BJ (cell line): Measurements from ENCODE around the gene STIMATE. TPM values are rescaled to one million over a fixed set of nuclear protein-coding genes. Genes with fewer than 3 reads are reported as not detected.

Experiments used
- CTCF ChIA-PET: fragments of 350-600 bp; formaldehyde crosslinking; extraction: SDS; loops from one replicate; lab custom pipeline; 2021; ENCODE audit warnings: antibody characterized with exemption, inconsistent platforms; lab: Yijun Ruan, JAX
- POLR2A ChIA-PET: fragments of 300-600 bp; sonication (Branson Sonifier 250); formaldehyde crosslinking; extraction: SDS; loops from one replicate; lab custom pipeline; 2021; ENCODE audit warnings: antibody characterized with exemption; lab: Charles Lee
- DNase-seq: peaks from one replicate; pipeline ENCODE4 v3.0.0-alpha.2; 2011; ENCODE audit warnings: low read depth
- H3K27me3 ChIP-seq: 2 replicates; pipeline ENCODE4 v1.6.0; 2011; ENCODE audit warnings: low read length; ENCODE audit not compliant: control insufficient read depth, insufficient read depth
- H3K36me3 ChIP-seq: 2 replicates; pipeline ENCODE4 v1.5.1; 2011; ENCODE audit warnings: low read length; ENCODE audit not compliant: control insufficient read depth, insufficient read depth
- H3K4me3 ChIP-seq: 2 replicates; pipeline ENCODE4 v1.5.1; 2011; ENCODE audit warnings: low read depth, mild to moderate bottlenecking, control low read depth, low read length
- polyA plus RNA-seq: library from polyadenylated mRNA; depleted of rRNA; stranded (reverse); fragments of >200 nt; gene quantifications from 2 replicates; pipeline ENCODE4 v1.2.3, GENCODE V29; 2011
- TF ChIP-seq, protein P1 (sequence below): IDR thresholded peaks from 2 replicates; pipeline ENCODE4 v1.5.1; 2011; ENCODE audit warnings: low read depth, mild to moderate bottlenecking, control low read depth, inconsistent platforms, low read length, moderate library complexity; ENCODE audit not compliant: insufficient read depth

STIMATE gene
- polyA plus RNA-seq, 1 experiment: 13.5 TPM

DNA sequence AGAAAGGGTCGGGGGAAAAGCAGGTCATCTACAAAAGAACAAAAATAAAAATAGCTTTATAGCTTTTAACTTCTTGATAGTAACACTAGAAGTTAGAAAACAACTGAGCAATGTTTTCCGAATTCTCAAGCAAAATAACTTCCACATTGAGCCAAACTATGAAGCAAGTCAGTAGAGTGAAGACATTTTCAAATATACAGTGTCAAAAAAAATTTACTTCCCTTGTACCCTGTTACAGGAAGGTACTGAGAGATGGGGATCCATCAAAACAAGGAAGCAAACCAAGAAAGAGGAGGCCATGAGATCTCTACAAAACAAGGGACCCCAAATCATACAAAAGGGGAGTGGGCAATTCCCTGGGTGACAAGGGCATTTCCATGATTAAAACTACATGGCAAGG lies 26.6 kb upstream of the STIMATE start:
- CTCF ChIA-PET: no interaction called here
- no peak for DNase-seq
- TF ChIP-seq, protein P1, sequence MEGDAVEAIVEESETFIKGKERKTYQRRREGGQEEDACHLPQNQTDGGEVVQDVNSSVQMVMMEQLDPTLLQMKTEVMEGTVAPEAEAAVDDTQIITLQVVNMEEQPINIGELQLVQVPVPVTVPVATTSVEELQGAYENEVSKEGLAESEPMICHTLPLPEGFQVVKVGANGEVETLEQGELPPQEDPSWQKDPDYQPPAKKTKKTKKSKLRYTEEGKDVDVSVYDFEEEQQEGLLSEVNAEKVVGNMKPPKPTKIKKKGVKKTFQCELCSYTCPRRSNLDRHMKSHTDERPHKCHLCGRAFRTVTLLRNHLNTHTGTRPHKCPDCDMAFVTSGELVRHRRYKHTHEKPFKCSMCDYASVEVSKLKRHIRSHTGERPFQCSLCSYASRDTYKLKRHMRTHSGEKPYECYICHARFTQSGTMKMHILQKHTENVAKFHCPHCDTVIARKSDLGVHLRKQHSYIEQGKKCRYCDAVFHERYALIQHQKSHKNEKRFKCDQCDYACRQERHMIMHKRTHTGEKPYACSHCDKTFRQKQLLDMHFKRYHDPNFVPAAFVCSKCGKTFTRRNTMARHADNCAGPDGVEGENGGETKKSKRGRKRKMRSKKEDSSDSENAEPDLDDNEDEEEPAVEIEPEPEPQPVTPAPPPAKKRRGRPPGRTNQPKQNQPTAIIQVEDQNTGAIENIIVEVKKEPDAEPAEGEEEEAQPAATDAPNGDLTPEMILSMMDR: no peak
- POLR2A ChIA-PET: no interaction called here
- Histone ChIP-seq H3K36me3 (no peaks in the 10 kb centered on the region), H3K4me3 (no peak overlapping the region), H3K27me3 (no peaks in the 10 kb centered on the region)

DNA sequence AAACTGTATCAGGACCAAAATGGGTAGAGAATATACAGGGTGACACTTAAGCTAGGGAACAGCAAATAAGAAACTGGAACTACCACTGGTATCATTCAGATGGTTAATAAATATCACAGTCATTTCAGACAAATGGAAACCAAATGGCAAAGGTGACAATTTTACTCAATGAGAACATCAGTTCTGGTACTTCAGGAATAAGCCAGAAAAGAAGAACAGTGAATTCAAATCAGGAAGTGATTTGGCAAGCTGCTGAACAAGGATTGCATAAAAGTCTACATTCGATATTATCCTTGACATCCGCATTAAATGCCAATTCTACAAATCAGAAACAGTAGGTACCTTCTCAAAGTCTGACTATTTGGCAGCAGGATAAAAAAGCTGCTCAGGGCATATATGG lies 23.5 kb upstream of the STIMATE start:
- H3K4me3 ChIP-seq: no peak overlapping the region
- TF ChIP-seq, protein P1: no peak
- H3K27me3 ChIP-seq: no peaks in the 10 kb centered on the region
- POLR2A ChIA-PET: no interaction called here
- CTCF ChIA-PET: interaction anchor here (1.0 to 2.2 kb wide), 3 partner anchors 10 to 76 kb away, joined by 3 to 6 read pairs (median 4); no protein-coding TSS in a partner anchor
- no peak for DNase-seq
- H3K36me3 ChIP-seq: 0 out of 2 replicates have a peak, but pooled peaks cover 2% of the 10 kb centered on the region

DNA sequence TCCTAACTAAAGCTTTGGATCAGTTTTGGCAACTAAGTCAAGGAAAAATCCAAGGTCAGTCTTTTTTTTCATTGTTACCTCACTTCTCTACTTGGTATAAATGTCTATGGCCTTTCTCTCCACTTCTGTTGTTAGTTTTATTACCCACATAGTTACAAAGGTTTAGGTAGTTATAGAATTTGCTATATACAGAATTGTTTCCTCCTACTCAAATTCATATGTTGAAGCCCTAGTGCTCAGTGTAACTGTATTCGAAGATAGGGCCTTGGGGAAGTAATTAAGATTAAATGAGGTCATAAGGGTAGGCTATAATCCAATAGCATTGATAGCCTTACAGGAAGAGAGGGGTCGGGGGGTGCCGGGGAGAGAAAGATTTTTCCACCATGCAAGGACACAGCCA lies 19.7 kb upstream of the STIMATE start:
- POLR2A ChIA-PET: no interaction called here
- 0 out of 2 replicates have a peak, but pooled peaks cover 2% of the 10 kb centered on the region for H3K36me3 ChIP-seq
- H3K27me3 ChIP-seq: no peaks in the 10 kb centered on the region
- TF ChIP-seq, protein P1: no peak
- no peak for DNase-seq
- CTCF ChIA-PET: interaction anchor here (0.6 kb wide), 1 partner anchor 77 kb away, joined by 3 read pairs; no protein-coding TSS in a partner anchor
- no peak overlapping the region for H3K4me3 ChIP-seq

DNA sequence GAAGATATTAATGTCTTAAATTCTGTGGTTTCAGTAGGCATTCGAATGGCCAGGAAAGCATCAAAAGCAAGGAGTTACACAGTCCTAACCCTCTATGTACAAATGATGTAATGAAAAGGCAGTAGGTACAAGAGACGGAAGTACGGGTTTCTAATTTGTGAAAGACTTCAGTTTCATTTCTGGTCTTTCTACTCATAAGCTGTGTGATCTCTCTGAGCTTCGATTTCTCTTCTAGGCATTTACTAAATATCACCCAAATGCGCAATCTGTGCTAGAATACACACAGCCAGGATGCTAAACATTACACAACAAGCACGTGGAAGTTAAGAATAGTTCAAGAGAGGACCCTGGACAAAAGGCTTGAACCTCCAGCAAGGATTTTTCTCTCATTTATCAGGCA lies 17.9 kb upstream of the STIMATE start:
- ChIA-PET POLR2A (no interaction called here), CTCF (interaction anchor here (0.8 kb wide), 1 partner anchor 975 kb away, joined by 3 read pairs; no protein-coding TSS in a partner anchor)

DNA sequence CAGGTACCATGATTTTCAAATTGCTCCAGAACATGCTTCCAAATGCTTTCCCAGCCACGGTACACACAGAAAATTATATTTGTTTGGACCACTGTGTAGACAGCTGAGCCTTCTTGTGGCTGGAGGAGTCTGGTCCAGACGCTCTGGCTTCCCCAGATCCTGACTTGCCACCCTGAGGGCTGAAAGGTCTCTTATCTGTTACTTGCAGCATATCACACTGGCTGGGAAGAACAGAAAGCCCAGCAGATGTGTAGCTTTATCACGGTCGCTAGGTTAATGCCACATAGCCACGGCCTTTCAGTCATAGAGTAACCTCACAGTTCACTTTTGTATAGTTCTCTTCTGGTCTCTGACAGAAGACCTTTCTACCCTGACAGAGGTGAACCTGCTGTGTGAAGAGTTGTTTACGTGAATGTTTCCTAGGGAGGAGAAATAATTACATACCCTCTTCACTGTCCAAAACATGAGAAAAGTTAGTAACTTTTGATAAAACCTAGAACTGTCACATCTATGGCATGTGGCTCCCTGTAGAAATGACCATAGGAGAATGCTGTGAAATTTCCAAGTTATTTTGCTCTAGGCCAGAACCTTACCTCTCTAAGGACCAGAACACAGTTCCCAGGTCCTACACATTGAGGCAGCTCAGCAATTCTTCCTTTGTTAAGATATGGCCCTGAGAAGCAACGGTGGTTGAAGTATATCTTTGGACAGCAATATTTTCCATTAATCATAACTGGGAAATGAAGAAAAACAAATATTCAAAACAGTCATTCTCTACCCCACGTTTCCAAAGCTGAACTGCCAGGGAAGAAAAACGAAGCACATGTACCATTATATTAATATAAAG lies 15.8 kb upstream of the STIMATE start:
- DNase-seq: no peak
- TF ChIP-seq, protein P1: no peak
- CTCF ChIA-PET: no interaction called here
- no peaks in the 10 kb centered on the region for H3K27me3 ChIP-seq
- H3K36me3 ChIP-seq: 0 out of 2 replicates have a peak, but pooled peaks cover 2% of the 10 kb centered on the region
- POLR2A ChIA-PET: no interaction called here
- no peak overlapping the region for H3K4me3 ChIP-seq

More for the DNA sequence above, 17.9 kb upstream of the STIMATE start:
- no peak for DNase-seq
- H3K36me3 ChIP-seq: 0 out of 2 replicates have a peak, but pooled peaks cover 2% of the 10 kb centered on the region
- TF ChIP-seq, protein P1: no peak
- no peak overlapping the region for H3K4me3 ChIP-seq
- H3K27me3 ChIP-seq: no peaks in the 10 kb centered on the region
